ENCODE data around the gene GCC1.

The GCC1 gene

GRCh38 chr7:127628445-127628844, 43.0 kb upstream of the GCC1 start:
- Histone ChIP-seq H3K27me3 (ENCODE audit: insufficient read depth, poor library complexity, severe bottlenecking) (no peaks in the 10 kb centered on the region), H3K27ac (replicated peaks) (no peak overlapping the region), H3K4me3 (replicated peaks; ENCODE audit: insufficient read depth, low read length) (no peak overlapping the region)
- no peak for TF ChIP-seq POLR2AphosphoS5 (IDR thresholded peaks at IDR 0.05; ENCODE audit: low read depth)
- TF ChIP-seq, protein P1, sequence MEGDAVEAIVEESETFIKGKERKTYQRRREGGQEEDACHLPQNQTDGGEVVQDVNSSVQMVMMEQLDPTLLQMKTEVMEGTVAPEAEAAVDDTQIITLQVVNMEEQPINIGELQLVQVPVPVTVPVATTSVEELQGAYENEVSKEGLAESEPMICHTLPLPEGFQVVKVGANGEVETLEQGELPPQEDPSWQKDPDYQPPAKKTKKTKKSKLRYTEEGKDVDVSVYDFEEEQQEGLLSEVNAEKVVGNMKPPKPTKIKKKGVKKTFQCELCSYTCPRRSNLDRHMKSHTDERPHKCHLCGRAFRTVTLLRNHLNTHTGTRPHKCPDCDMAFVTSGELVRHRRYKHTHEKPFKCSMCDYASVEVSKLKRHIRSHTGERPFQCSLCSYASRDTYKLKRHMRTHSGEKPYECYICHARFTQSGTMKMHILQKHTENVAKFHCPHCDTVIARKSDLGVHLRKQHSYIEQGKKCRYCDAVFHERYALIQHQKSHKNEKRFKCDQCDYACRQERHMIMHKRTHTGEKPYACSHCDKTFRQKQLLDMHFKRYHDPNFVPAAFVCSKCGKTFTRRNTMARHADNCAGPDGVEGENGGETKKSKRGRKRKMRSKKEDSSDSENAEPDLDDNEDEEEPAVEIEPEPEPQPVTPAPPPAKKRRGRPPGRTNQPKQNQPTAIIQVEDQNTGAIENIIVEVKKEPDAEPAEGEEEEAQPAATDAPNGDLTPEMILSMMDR (IDR thresholded peaks at IDR 0.05; ENCODE audit: insufficient read depth, low read length) = no peak
- TF ChIP-seq SPI1 (IDR thresholded peaks at IDR 0.05; ENCODE audit: borderline replicate concordance, low read depth) = no peak
- DNase-seq (ENCODE audit: low read depth in 1 of 2, low spot score in 1 of 2) = no peak

DNA sequence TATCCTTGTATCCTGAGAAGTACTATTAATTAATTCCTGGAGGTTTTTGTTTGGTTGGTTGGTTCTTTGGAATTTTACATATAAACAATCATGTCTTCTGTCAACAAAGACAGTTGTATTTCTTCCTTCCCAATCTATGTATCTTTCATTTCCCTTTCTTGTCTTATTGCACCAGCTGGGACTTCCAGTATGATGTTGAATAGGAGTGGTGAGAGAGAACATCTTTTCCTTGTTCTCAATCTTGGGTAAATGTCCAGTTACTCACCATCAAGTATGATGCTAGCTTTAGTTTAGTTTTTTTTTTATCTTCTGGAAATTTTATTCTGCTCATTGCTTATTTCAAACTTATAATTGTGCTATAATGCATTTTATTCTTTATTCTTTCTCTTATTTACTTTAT, 39.9 kb upstream of the GCC1 start:
- DNase-seq (ENCODE audit: low read depth in 1 of 2, low spot score in 1 of 2) = no peak
- TF ChIP-seq SPI1 (IDR thresholded peaks at IDR 0.05; ENCODE audit: borderline replicate concordance, low read depth) = no peak
- TF ChIP-seq REST (IDR thresholded peaks at IDR 0.05; ENCODE audit: insufficient replicate concordance, low read depth) = no peak
- no peak for TF ChIP-seq POLR2AphosphoS5 (IDR thresholded peaks at IDR 0.05; ENCODE audit: low read depth)
- TF ChIP-seq, protein P1 (IDR thresholded peaks at IDR 0.05; ENCODE audit: insufficient read depth, low read length) = no peak
- no peak for TF ChIP-seq GABPA (IDR thresholded peaks at IDR 0.05; ENCODE audit: low read depth)

GRCh38 chr7:127620406-127621233, 35.2 kb upstream of the GCC1 start:
- TF ChIP-seq SPI1 (IDR thresholded peaks at IDR 0.05; ENCODE audit: borderline replicate concordance, low read depth) (no peak; the same call in 1 of the 2 replicates), REST (IDR thresholded peaks at IDR 0.05; ENCODE audit: insufficient replicate concordance, low read depth) (no peak), POLR2AphosphoS5 (IDR thresholded peaks at IDR 0.05; ENCODE audit: low read depth) (no peak), GABPA (IDR thresholded peaks at IDR 0.05; ENCODE audit: low read depth) (no peak)
- TF ChIP-seq, protein P1 (IDR thresholded peaks at IDR 0.05; ENCODE audit: insufficient read depth, low read length) = no peak
- no peak overlapping the region for H3K4me3 ChIP-seq (replicated peaks; ENCODE audit: insufficient read depth, low read length)
- DNase-seq (ENCODE audit: low read depth in 1 of 2, low spot score in 1 of 2) = peak; percentile 21 to 57
- no peak overlapping the region for H3K27ac ChIP-seq (replicated peaks)
- peaks cover 46% of the 10 kb centered on the region for H3K27me3 ChIP-seq (ENCODE audit: insufficient read depth, poor library complexity, severe bottlenecking)

More for the DNA sequence above, 39.9 kb upstream of the GCC1 start:
- Histone ChIP-seq H3K27ac (replicated peaks) (no peak overlapping the region), H3K27me3 (ENCODE audit: insufficient read depth, poor library complexity, severe bottlenecking) (peaks cover 8% of the 10 kb centered on the region), H3K4me3 (replicated peaks; ENCODE audit: insufficient read depth, low read length) (no peak overlapping the region)
